ENCODE results near the gene CA14.
"Not testable (repeated sequence)": the region's sequence is repeated elsewhere in the genome, so short reads cannot be mapped to it uniquely, and the experiment has no call there.

The CA14 gene

DNA sequence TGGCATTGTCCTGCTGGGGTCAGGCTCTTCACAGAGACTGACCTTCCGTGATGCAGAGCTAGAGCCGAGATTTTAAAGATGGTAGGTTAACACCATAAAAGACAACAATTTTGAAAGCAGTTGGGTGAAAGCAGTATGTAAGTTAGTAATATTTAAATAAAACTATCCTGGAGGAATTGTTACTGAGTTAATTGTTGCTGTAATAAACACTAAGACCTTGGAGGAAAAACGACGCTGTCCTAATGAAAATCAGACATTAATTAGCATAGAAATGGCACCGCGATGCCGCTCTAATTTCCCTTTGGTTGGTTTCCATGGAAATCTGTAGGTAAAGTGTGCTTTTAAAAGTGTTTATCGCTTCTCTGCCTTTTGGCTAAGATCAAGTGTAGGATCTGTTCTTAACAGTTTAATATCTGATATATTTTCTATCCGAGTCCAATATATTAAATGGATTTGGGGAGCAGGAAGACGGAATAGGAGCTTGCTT, 20.9 kb upstream of the CA14 start:
- DNase-seq (ENCODE audit: low spot score) (no peak), ATAC-seq (ENCODE audit: low read depth) (no peak)
- Histone ChIP-seq H3K27me3 (ENCODE audit: insufficient read depth, poor library complexity, severe bottlenecking) (no peaks in the 10 kb centered on the region), H3K27ac (ENCODE audit: poor library complexity, severe bottlenecking) (peak overlapping the region; percentile 79), H3K4me1 (ENCODE audit: insufficient read depth, poor library complexity, severe bottlenecking) (peaks cover 6% of the 10 kb centered on the region), H3K9me3 (ENCODE audit: severe bottlenecking) (no peaks in the 10 kb centered on the region), H3K4me3 (ENCODE audit: severe bottlenecking) (peak overlapping the region; percentile 67), H3K36me3 (ENCODE audit: low read depth) (peaks cover 2% of the 10 kb centered on the region)
- TF ChIP-seq, protein P1, sequence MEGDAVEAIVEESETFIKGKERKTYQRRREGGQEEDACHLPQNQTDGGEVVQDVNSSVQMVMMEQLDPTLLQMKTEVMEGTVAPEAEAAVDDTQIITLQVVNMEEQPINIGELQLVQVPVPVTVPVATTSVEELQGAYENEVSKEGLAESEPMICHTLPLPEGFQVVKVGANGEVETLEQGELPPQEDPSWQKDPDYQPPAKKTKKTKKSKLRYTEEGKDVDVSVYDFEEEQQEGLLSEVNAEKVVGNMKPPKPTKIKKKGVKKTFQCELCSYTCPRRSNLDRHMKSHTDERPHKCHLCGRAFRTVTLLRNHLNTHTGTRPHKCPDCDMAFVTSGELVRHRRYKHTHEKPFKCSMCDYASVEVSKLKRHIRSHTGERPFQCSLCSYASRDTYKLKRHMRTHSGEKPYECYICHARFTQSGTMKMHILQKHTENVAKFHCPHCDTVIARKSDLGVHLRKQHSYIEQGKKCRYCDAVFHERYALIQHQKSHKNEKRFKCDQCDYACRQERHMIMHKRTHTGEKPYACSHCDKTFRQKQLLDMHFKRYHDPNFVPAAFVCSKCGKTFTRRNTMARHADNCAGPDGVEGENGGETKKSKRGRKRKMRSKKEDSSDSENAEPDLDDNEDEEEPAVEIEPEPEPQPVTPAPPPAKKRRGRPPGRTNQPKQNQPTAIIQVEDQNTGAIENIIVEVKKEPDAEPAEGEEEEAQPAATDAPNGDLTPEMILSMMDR (IDR thresholded peaks at IDR 0.05; ENCODE audit: poor library complexity, severe bottlenecking) = peak; percentile 43

DNA sequence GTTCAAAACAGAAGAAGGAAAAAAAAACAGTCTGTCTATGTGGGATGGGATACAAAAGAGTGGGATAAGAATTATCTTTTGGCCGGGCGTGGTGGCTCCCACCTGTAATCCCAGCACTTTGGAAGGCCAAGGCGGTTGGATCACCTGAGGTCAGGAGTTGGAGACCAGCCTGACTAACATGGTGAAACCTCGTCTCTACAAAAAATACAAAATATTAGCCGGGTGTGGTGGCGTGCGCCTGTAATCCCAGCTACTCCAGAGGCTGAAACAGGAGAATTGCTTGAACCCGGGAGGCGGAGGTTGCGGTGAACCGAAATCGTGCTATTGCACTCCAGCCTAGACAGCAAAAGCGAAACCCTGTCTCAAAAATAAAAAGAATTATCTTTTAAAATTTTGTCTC, 20.4 kb upstream of the CA14 start:
- not testable (repeated sequence) for H3K9me3 ChIP-seq (ENCODE audit: severe bottlenecking); ATAC-seq (ENCODE audit: low read depth); H3K36me3 ChIP-seq (ENCODE audit: low read depth); H3K27me3 ChIP-seq (ENCODE audit: insufficient read depth, poor library complexity, severe bottlenecking); DNase-seq (ENCODE audit: low spot score); H3K4me3 ChIP-seq (ENCODE audit: severe bottlenecking); H3K4me1 ChIP-seq (ENCODE audit: insufficient read depth, poor library complexity, severe bottlenecking)
- H3K27ac ChIP-seq (ENCODE audit: poor library complexity, severe bottlenecking) = peak overlapping the region; percentile 79

DNA sequence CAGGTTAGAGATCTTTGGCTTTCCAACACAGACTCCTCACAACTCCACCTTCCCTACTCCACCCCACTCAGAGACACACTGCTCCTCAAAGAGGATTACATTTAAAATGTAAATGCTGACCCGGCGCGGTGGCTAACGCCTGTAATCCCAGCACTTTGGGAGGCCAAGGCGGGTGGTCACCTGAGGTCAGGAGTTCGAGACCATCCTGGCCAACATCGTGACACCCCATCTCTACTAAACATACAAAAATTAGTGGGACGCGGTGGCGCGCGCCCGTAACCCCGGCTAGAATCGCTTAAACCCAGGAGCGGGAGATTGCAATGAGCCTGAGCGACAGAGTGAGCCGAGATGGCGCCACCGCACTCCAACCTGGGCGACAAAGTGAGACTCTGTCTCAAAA, 19.8 kb upstream of the CA14 start:
- Histone ChIP-seq H3K27ac (ENCODE audit: poor library complexity, severe bottlenecking) (no peak overlapping the region), H3K4me1 (ENCODE audit: insufficient read depth, poor library complexity, severe bottlenecking) (peaks cover 6% of the 10 kb centered on the region), H3K27me3 (ENCODE audit: insufficient read depth, poor library complexity, severe bottlenecking) (no peaks in the 10 kb centered on the region), H3K4me3 (ENCODE audit: severe bottlenecking) (no peak overlapping the region), H3K9me3 (ENCODE audit: severe bottlenecking) (no peaks in the 10 kb centered on the region), H3K36me3 (ENCODE audit: low read depth) (no peaks in the 10 kb centered on the region)
- no peak for ATAC-seq (ENCODE audit: low read depth)
- DNase-seq (ENCODE audit: low spot score) = no peak
- TF ChIP-seq, protein P1 (IDR thresholded peaks at IDR 0.05; ENCODE audit: poor library complexity, severe bottlenecking) = no peak

DNA sequence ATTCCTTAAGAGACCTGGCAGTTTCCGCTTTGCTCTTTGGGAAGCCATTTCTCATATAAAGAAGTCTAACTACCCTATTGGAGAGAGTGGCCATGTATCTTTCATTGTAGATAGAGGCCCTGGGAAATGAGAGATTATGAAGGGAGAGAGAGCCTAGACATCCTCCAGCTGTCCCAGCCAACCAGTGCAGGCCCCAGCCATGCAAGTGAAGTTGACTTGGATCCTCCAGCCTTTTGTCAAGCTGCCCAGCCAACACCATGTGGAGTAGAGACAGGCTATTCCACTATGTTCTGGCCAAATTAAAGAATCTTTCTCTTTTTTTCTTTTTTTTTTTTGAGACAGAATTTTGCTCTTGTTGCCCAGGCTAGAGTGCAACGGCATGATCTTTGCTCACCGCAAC, 14.6 kb upstream of the CA14 start:
- H3K4me3 ChIP-seq (ENCODE audit: severe bottlenecking) = no peak overlapping the region
- no peak for ATAC-seq (ENCODE audit: low read depth)
- DNase-seq (ENCODE audit: low spot score) = no peak
- TF ChIP-seq, protein P1 (IDR thresholded peaks at IDR 0.05; ENCODE audit: poor library complexity, severe bottlenecking) = no peak
- no peak overlapping the region for H3K27ac ChIP-seq (ENCODE audit: poor library complexity, severe bottlenecking)
- no peaks in the 10 kb centered on the region for H3K4me1 ChIP-seq (ENCODE audit: insufficient read depth, poor library complexity, severe bottlenecking)
- no peaks in the 10 kb centered on the region for H3K36me3 ChIP-seq (ENCODE audit: low read depth)
- H3K27me3 ChIP-seq (ENCODE audit: insufficient read depth, poor library complexity, severe bottlenecking) = no peaks in the 10 kb centered on the region
- H3K9me3 ChIP-seq (ENCODE audit: severe bottlenecking) = no peaks in the 10 kb centered on the region

DNA sequence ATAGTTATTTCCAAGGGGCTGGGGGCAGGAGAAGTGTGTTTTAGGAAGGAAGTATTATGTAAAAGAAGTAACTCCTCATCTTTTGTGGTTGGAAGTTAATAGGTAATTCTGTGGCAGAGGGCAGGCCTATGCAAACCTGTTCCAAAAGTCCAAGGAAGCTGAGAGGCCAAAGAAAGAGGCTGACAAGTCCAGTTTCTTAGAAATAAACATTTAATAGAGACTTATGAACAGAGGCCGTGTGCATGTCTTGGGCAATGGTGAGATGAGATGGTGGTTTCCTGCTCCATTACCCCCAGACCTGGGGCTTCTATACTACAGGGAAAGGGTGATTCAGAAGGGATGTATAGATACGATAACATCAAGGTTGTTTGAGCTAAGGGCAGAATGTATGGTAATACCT, 7.6 kb upstream of the CA14 start:
- Histone ChIP-seq H3K27ac (ENCODE audit: poor library complexity, severe bottlenecking) (no peak overlapping the region), H3K4me1 (ENCODE audit: insufficient read depth, poor library complexity, severe bottlenecking) (no peaks in the 10 kb centered on the region), H3K4me3 (ENCODE audit: severe bottlenecking) (no peak overlapping the region), H3K36me3 (ENCODE audit: low read depth) (no peaks in the 10 kb centered on the region), H3K27me3 (ENCODE audit: insufficient read depth, poor library complexity, severe bottlenecking) (no peaks in the 10 kb centered on the region), H3K9me3 (ENCODE audit: severe bottlenecking) (no peaks in the 10 kb centered on the region)
- TF ChIP-seq, protein P1 (IDR thresholded peaks at IDR 0.05; ENCODE audit: poor library complexity, severe bottlenecking) = no peak
- no peak for ATAC-seq (ENCODE audit: low read depth)
- no peak for DNase-seq (ENCODE audit: low spot score)

Data from RWPE2 (cell line).